Stimulated activated CD8-positive, alpha-beta memory T cell treated with anti-CD3 and anti-CD28 coated beads, Interleukin-7, amount 100 ng/mL, for 24 hours (primary cell): ENCODE measurements around the gene RPL18A.

Experiments used
- DNase-seq: peaks from one replicate; pipeline ENCODE4 v3.0.0-alpha.2; 2020; ENCODE audit warnings: low read depth

The RPL18A gene

DNA sequence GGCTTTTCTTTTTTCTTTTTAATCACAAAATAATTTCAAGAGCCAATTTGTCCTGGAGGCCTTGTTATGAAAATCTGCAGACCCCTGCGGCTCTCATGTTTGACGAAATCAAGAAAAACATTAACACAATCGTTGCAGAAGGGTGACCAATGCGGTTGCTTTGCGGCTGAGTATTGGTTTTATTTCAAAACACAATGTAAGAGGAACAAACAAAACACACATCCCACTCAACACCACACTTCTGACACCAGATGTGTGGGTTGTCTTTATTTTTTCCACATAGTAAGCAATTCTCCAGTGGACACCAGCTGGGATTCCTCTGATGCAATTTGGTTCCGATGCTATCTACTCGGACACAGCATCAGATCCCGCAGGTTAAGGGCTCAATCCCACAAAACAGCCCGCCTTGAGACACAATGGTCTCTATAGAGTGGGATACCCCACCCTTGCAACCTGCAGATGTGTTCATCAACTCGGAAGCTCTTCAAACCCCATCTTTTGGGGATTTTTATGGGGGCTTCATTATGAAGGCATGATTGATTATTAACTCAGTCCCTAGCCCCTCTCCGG, 51.2 kb downstream of the RPL18A start:
- no peak for DNase-seq
